Mesenchymal stem cell (in vitro differentiated cells and primary cell): ENCODE measurements around the gene NOP14.

Experiments used
- DNase-seq: peaks from one replicate; pipeline ENCODE4 v3.0.0-alpha.2; 2013
- H2AFZ ChIP-seq: one replicate; pipeline ENCODE4 v1.6.1; 2013; ENCODE audit warnings: low read depth, mild to moderate bottlenecking, control low read depth, inconsistent platforms, low read length, moderate library complexity
- H2AK5ac ChIP-seq: 2 replicates; pipeline ENCODE4 v1.6.1; 2013; ENCODE audit warnings: low read length, moderate library complexity, mild to moderate bottlenecking, inconsistent platforms; ENCODE audit not compliant: severe bottlenecking
- H2BK120ac ChIP-seq: one replicate; pipeline ENCODE4 v1.6.1; 2013; ENCODE audit warnings: low read depth, mild to moderate bottlenecking, inconsistent platforms, low read length, moderate library complexity
- H2BK12ac ChIP-seq, 2 experiments: one replicate each; pipeline ENCODE4 v1.6.1; 2013; ENCODE audit warnings: inconsistent platforms in 2 of 2, low read length in 2 of 2, mild to moderate bottlenecking in 2 of 2, moderate library complexity in 2 of 2, control low read depth in 1 of 2
- H2BK15ac ChIP-seq: one replicate; pipeline ENCODE4 v1.6.1; 2013; ENCODE audit warnings: mild to moderate bottlenecking, low read depth, inconsistent platforms; ENCODE audit not compliant: poor library complexity, severe bottlenecking
- H2BK5ac ChIP-seq: 2 replicates; pipeline ENCODE4 v1.6.1; 2013; ENCODE audit warnings: low read depth, mild to moderate bottlenecking, low read length, control low read depth, inconsistent platforms; ENCODE audit not compliant: poor library complexity, severe bottlenecking
- H3K14ac ChIP-seq, 2 experiments: one replicate each; pipeline ENCODE4 v1.6.1; 2013; ENCODE audit warnings: inconsistent platforms in 2 of 2, low read length in 2 of 2, control low read depth in 1 of 2, mild to moderate bottlenecking in 1 of 2, moderate library complexity in 1 of 2
- H3K18ac ChIP-seq, 2 experiments: one replicate each; pipeline ENCODE4 v1.6.1; 2013; ENCODE audit warnings: inconsistent platforms in 2 of 2, low read length in 2 of 2, control low read depth in 1 of 2, low read depth in 1 of 2, mild to moderate bottlenecking in 1 of 2
- H3K23ac ChIP-seq, 2 experiments: one replicate each; pipeline ENCODE4 v1.6.1; 2013; ENCODE audit warnings: inconsistent platforms in 2 of 2, low read length in 2 of 2, mild to moderate bottlenecking in 2 of 2, moderate library complexity in 2 of 2, control low read depth in 1 of 2
- H3K27ac ChIP-seq: 2 replicates; pipeline ENCODE4 v1.5.1; 2013; ENCODE audit warnings: mild to moderate bottlenecking, moderate library complexity, low read length, control low read depth, inconsistent platforms; ENCODE audit not compliant: poor library complexity, severe bottlenecking
- H3K27me3 ChIP-seq, 2 experiments: 2 replicates each; pipeline versions ENCODE4 v1.6.1 to v1.7.0; 2013; ENCODE audit warnings: low read length in 2 of 2, mild to moderate bottlenecking in 2 of 2, moderate library complexity in 2 of 2, control low read depth in 1 of 2, inconsistent platforms in 1 of 2; ENCODE audit not compliant: control insufficient read depth in 1 of 2, insufficient read depth in 1 of 2
- H3K36me3 ChIP-seq, 2 experiments: 2 replicates each; pipeline versions ENCODE4 v1.6.1 to v1.7.0; 2013; ENCODE audit warnings: low read length in 2 of 2, control low read depth in 1 of 2, inconsistent platforms in 1 of 2, low read depth in 1 of 2, mild to moderate bottlenecking in 1 of 2; ENCODE audit not compliant: insufficient read depth in 2 of 2, control insufficient read depth in 1 of 2
- H3K4ac ChIP-seq, 2 experiments: one replicate each; pipeline ENCODE4 v1.6.1; 2013; ENCODE audit warnings: inconsistent platforms in 2 of 2, low read length in 2 of 2, mild to moderate bottlenecking in 2 of 2, moderate library complexity in 2 of 2, control low read depth in 1 of 2, low read depth in 1 of 2
- H3K4me1 ChIP-seq: 2 replicates; pipeline ENCODE4 v1.6.1; 2013; ENCODE audit warnings: low read depth, low read length, control low read depth; ENCODE audit not compliant: control insufficient read depth, insufficient read depth
- H3K4me2 ChIP-seq: 2 replicates; pipeline ENCODE4 v1.6.1; 2013; ENCODE audit warnings: low read length, mild to moderate bottlenecking, inconsistent platforms; ENCODE audit not compliant: poor library complexity, severe bottlenecking
- H3K4me3 ChIP-seq, 2 experiments: 2 replicates each; pipeline versions ENCODE4 v1.5.1 to v1.7.0; 2013; ENCODE audit warnings: low read length in 2 of 2, mild to moderate bottlenecking in 2 of 2, control low read depth in 1 of 2, low read depth in 1 of 2; ENCODE audit not compliant: insufficient read depth in 1 of 2
- H3K79me1 ChIP-seq: replicated peaks from 2 replicates; pipeline ENCODE4 v1.6.1; 2013; ENCODE audit warnings: mild to moderate bottlenecking, control low read depth, low read length, inconsistent platforms; ENCODE audit not compliant: poor library complexity, severe bottlenecking
- H3K9ac ChIP-seq: 2 replicates; pipeline ENCODE4 v1.7.0; 2013; ENCODE audit warnings: mild to moderate bottlenecking, low read length, moderate library complexity
- H3K9me3 ChIP-seq: 2 replicates; pipeline ENCODE4 v1.7.0; 2013; ENCODE audit warnings: mild to moderate bottlenecking, low read length; ENCODE audit not compliant: control insufficient read depth
- H4K8ac ChIP-seq: one replicate; pipeline ENCODE4 v1.6.1; 2013; ENCODE audit warnings: inconsistent platforms, mild to moderate bottlenecking, low read length, moderate library complexity
- H4K91ac ChIP-seq: one replicate; pipeline ENCODE4 v1.6.1; 2013; ENCODE audit warnings: mild to moderate bottlenecking, low read length, inconsistent platforms
- WGBS: methylation state at CpG from one replicate; pipeline ENCODE4 v1.1.7; 2013; ENCODE audit warnings: mixed read lengths; 5-methylcytosine and 5-hydroxymethylcytosine counted together

NOP14 gene

GRCh38 chr4:2944091-2944482 is 19.1 kb downstream of the NOP14 start:
- H3K9me3 ChIP-seq, result no peaks in the 10 kb centered on the region
- H3K4me1 ChIP-seq, result peaks cover 13% of the 10 kb centered on the region
- no peak overlapping the region for H3K23ac ChIP-seq
- no peak overlapping the region for H3K4me2 ChIP-seq
- no peak overlapping the region for H2BK120ac ChIP-seq
- H3K18ac ChIP-seq, result no peak overlapping the region
- H2BK12ac ChIP-seq, result no peak overlapping the region
- peaks cover 86 to 93% of the 10 kb centered on the region in 2 experiments for H3K36me3 ChIP-seq
- no peak overlapping the region for H3K27ac ChIP-seq
- no peak overlapping the region for H3K9ac ChIP-seq
- H3K14ac ChIP-seq, result no peak overlapping the region
- no peak overlapping the region for H2BK15ac ChIP-seq
- peaks cover 33% of the 10 kb centered on the region for H3K79me1 ChIP-seq
- H4K91ac ChIP-seq, result no peak overlapping the region
- no peak for DNase-seq
- no peak overlapping the region for H4K8ac ChIP-seq
- no peak overlapping the region for H2BK5ac ChIP-seq
- no peaks in the 10 kb centered on the region for H3K27me3 ChIP-seq
- no peak overlapping the region for H2AK5ac ChIP-seq
- no peak overlapping the region for H3K4ac ChIP-seq
- H2AFZ ChIP-seq, result no peak overlapping the region
- 95% methylated on average over 11 of the region's 11 CpGs for WGBS
- H3K4me3 ChIP-seq, result no peak overlapping the region

GRCh38 chr4:2943364-2944090 is 19.7 kb downstream of the NOP14 start:
- no peak overlapping the region for H3K14ac ChIP-seq
- no peak overlapping the region for H3K18ac ChIP-seq
- H3K4me2 ChIP-seq, result no peak overlapping the region
- no peak overlapping the region for H3K23ac ChIP-seq
- DNase-seq, result no peak
- H3K79me1 ChIP-seq, result peaks cover 31% of the 10 kb centered on the region
- no peak overlapping the region for H2BK5ac ChIP-seq
- H4K91ac ChIP-seq, result no peak overlapping the region
- peaks cover 13% of the 10 kb centered on the region for H3K4me1 ChIP-seq
- H2BK120ac ChIP-seq, result no peak overlapping the region
- peak overlapping the region; percentile 41 for H2BK15ac ChIP-seq
- H3K9me3 ChIP-seq, result no peaks in the 10 kb centered on the region
- H3K4me3 ChIP-seq, result no peak overlapping the region
- H3K4ac ChIP-seq, result no peak overlapping the region
- peaks cover 85 to 94% of the 10 kb centered on the region in 2 experiments for H3K36me3 ChIP-seq
- H3K9ac ChIP-seq, result no peak overlapping the region
- 97% methylated on average over 7 of the region's 20 CpGs for WGBS
- H3K27me3 ChIP-seq, result no peaks in the 10 kb centered on the region
- H2AFZ ChIP-seq, result no peak overlapping the region
- H2AK5ac ChIP-seq, result no peak overlapping the region
- no peak overlapping the region for H3K27ac ChIP-seq
- no peak overlapping the region for H4K8ac ChIP-seq
- H2BK12ac ChIP-seq, result no peak overlapping the region

DNA sequence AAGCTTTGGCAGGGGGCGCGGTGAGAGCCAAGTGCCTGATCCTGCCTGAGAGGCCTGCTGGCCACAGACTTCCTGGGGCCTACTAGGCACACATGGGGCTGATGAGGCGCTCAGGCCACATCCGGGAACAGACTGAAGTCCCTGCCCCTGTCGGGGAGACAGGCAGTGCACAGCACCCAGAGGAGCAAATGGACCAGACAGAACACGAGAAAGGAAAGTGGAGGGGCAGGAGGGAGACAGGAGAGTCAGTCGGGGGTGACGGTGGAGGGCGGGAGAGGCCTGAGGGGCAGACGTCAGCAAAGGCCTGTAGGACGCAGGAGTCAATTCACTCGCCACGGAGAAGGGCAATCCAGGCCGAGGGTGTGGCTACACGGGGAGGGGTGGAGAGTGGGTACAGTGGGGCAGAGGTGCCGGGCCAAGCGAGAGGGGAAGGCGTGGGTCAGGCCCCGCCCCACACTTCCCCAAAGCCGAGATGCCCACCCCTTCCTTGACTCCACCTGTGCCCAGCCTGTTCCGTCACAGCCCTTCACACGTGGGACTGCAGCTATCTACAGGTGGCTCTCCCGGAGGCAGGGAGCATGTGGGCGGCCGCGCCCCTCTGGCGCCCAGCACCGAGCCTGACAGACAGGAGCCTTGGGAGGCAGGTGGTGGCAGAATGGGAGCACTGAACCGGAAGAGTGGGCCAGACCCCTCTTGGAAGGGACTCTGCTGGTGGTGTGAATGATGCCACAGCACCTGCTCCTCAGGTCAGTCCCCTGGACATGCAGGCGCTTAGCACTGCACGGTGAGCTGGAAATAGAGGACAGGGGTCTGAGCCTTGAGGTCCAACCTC is 20.5 kb downstream of the NOP14 start:
- Histone ChIP-seq H3K27ac (no peak overlapping the region), H3K4ac (no peak overlapping the region), H2BK15ac (no peak overlapping the region), H3K14ac (no peak overlapping the region), H3K36me3 (peaks cover 85 to 96% of the 10 kb centered on the region in 2 experiments), H3K4me2 (no peak overlapping the region), H4K91ac (no peak overlapping the region), H3K18ac (no peak overlapping the region), H3K4me3 (no peak overlapping the region), H3K4me1 (peaks cover 12% of the 10 kb centered on the region), H3K23ac (no peak overlapping the region), H2AK5ac (no peak overlapping the region), H3K79me1 (peaks cover 31% of the 10 kb centered on the region), H3K9me3 (no peaks in the 10 kb centered on the region), H2BK5ac (no peak overlapping the region), H2AFZ (no peak overlapping the region), H2BK12ac (no peak overlapping the region), H2BK120ac (no peak overlapping the region), H3K9ac (no peak overlapping the region), H4K8ac (no peak overlapping the region), H3K27me3 (no peaks in the 10 kb centered on the region)
- DNase-seq, result no peak
- 90% methylated on average over 28 of the region's 31 CpGs for WGBS

GRCh38 chr4:2942037-2942531 is 21.1 kb downstream of the NOP14 start:
- Histone ChIP-seq H2BK12ac (no peak overlapping the region), H3K4me1 (peaks cover 13% of the 10 kb centered on the region), H2AFZ (no peak overlapping the region), H2BK120ac (no peak overlapping the region), H4K8ac (no peak overlapping the region), H3K23ac (no peak overlapping the region), H3K27ac (no peak overlapping the region), H3K4ac (no peak overlapping the region), H3K18ac (no peak overlapping the region), H3K36me3 (peaks cover 86 to 96% of the 10 kb centered on the region in 2 experiments), H3K9me3 (no peaks in the 10 kb centered on the region), H3K27me3 (no peaks in the 10 kb centered on the region), H3K4me2 (no peak overlapping the region), H3K79me1 (peaks cover 32% of the 10 kb centered on the region), H3K9ac (no peak overlapping the region), H4K91ac (peak overlapping the region; percentile 35), H3K4me3 (no peak overlapping the region), H2AK5ac (no peak overlapping the region), H3K14ac (no peak overlapping the region), H2BK5ac (no peak overlapping the region), H2BK15ac (no peak overlapping the region)
- 96% methylated on average over 21 of the region's 21 CpGs for WGBS
- DNase-seq, result no peak
